Measurements from ENCODE around the gene ANXA4.
"Not testable (repeated sequence)": the region's sequence is repeated elsewhere in the genome, so short reads cannot be mapped to it uniquely, and the experiment has no call there.

The ANXA4 gene

DNA sequence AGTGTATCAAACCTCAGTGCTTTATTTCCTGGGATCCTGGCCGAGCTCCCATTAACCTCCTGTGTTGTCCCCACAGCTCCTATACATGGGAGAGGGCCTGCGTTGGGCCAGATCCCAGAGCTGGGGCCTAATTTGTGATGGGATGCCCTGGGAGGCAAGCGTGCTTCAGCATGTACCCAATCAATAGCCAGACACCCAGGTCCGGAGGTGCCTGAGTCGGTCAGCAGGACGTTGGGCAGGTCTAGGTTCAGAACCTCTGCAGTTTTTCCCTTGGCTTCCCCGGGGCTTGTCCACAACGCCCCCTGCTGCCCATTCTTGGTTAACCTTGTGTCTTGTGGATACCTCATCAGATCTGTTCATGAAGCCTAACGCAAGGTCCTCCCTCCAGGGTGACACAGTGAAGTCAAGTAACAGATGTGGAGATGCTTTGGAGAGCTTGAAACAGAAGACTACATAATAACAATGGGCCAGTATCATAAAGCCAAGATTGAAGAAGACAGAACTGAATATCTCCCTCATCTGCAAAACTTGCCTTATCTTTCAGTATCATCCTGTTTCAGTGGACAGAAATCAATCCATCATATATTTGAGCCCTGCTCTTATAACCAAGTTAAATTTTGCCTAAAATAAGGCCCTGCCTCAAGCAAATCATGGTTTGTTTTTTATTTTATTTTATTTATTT lies 27.3 kb upstream of the ANXA4 start:
- not testable (repeated sequence) for H3K4me3 Mint-ChIP-seq, H3K4me1 Mint-ChIP-seq, H3K9me3 Mint-ChIP-seq, H3K36me3 Mint-ChIP-seq, H3K27ac Mint-ChIP-seq
- ATAC-seq (ENCODE audit: low read depth) = peak; percentile 92
- DNase-seq (ENCODE audit: low spot score in 2 of 2) = peak; percentile 81 to 86
- H3K27me3 Mint-ChIP-seq = peaks cover 27% of the 10 kb centered on the region

DNA sequence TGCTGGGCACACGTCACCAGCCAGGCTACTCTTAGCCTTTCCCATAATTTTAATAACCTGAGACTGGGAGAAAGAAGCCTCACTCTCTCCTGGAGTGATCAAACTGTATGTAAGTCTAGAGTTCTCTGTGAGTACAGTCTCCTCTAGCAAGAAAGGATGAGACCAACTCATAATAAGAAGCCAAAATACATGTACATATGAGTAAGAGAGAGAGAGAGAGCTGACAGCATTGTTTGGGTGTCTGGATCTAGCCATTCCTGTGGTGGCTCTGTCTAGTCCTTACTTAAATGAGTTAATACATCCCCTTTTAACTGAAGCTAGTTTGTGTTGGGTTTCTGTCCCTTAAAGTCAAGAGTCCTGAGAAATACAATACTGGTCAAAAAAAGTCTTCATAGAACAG lies 26.0 kb upstream of the ANXA4 start:
- no peaks in the 10 kb centered on the region for H3K9me3 Mint-ChIP-seq
- H3K27ac Mint-ChIP-seq = no peak overlapping the region
- DNase-seq (ENCODE audit: low spot score in 2 of 2) (no peak), ATAC-seq (ENCODE audit: low read depth) (no peak)
- no peak overlapping the region for H3K4me3 Mint-ChIP-seq
- no peaks in the 10 kb centered on the region for H3K36me3 Mint-ChIP-seq
- peaks cover 26% of the 10 kb centered on the region for H3K27me3 Mint-ChIP-seq
- peaks cover 4% of the 10 kb centered on the region for H3K4me1 Mint-ChIP-seq

GRCh38 chr2:69716555-69717120 lies 25.3 kb upstream of the ANXA4 start:
- Mint-ChIP-seq H3K27ac (no peak overlapping the region), H3K4me1 (peaks cover 4% of the 10 kb centered on the region), H3K4me3 (no peak overlapping the region), H3K27me3 (peaks cover 25% of the 10 kb centered on the region), H3K36me3 (no peaks in the 10 kb centered on the region), H3K9me3 (no peaks in the 10 kb centered on the region)
- ATAC-seq (ENCODE audit: low read depth) (no peak), DNase-seq (ENCODE audit: low spot score in 2 of 2) (no peak)

- Mint-ChIP-seq H3K9me3 (no peaks in the 10 kb centered on the region), H3K4me3 (no peak overlapping the region), H3K27me3 (peaks cover 25% of the 10 kb centered on the region), H3K4me1 (peaks cover 4% of the 10 kb centered on the region), H3K36me3 (no peaks in the 10 kb centered on the region), H3K27ac (no peak overlapping the region)
- DNase-seq (ENCODE audit: low spot score in 2 of 2) (no peak), ATAC-seq (ENCODE audit: low read depth) (no peak)
Observed at GRCh38 chr2:69717186-69717585, 24.7 kb upstream of the ANXA4 start.

DNA sequence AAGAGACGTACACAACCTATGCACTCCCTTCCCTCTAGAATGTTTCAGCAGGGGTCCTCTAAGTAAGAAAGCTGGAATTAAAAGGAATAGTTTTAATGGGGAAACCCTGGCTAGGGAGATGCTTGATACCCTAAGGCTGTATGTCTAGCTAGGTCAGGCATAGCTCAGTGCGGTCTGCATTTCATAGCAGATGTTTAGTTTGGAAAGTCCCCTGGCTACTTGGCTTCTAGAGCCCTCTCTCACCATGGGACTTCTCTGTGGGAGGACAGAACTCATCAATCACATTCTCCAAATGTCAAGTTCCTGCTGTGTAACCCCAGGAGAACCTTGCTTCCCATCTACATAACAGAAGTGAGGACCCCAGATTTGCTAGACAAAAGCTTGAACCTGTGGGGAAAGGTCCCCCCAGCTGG lies 24.1 kb upstream of the ANXA4 start:
- peaks cover 4% of the 10 kb centered on the region for H3K4me1 Mint-ChIP-seq
- no peak for DNase-seq (ENCODE audit: low spot score in 2 of 2)
- peak; percentile 28 for ATAC-seq (ENCODE audit: low read depth)
- no peak overlapping the region for H3K4me3 Mint-ChIP-seq
- H3K9me3 Mint-ChIP-seq = no peaks in the 10 kb centered on the region
- H3K36me3 Mint-ChIP-seq = no peaks in the 10 kb centered on the region
- no peak overlapping the region for H3K27ac Mint-ChIP-seq
- peaks cover 25% of the 10 kb centered on the region for H3K27me3 Mint-ChIP-seq

DNA sequence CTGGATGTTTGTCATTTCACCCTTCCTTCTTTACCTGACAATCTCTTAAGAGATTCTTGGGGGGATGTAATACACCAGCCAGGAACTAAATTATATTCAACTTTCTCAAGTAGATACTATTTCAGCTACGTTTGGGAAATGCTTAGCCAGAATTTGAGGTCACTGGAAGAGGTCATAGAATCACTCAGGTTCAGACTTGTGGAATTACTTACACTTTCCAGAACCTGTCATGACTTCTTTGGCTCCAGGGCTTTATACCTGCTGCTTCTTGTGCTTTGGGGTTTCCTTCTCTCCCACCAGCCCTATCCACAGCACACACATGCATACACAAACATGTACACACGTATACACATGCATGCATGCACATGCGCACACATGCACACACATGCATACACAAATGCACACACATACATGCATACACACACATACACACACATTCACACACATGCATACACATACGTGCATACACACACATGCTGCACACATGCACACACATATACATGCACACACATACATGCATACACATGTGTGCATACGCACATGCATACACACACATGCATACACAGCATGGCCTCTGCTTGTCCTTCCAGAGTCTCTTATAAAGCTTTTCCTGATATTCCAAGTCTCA lies 23.5 kb upstream of the ANXA4 start:
- Mint-ChIP-seq H3K4me3 (no peak overlapping the region), H3K27me3 (peaks cover 25% of the 10 kb centered on the region), H3K4me1 (peaks cover 4% of the 10 kb centered on the region), H3K36me3 (no peaks in the 10 kb centered on the region), H3K9me3 (no peaks in the 10 kb centered on the region), H3K27ac (no peak overlapping the region)
- no peak for DNase-seq (ENCODE audit: low spot score in 2 of 2)
- no peak for ATAC-seq (ENCODE audit: low read depth)

- Mint-ChIP-seq H3K9me3 (no peaks in the 10 kb centered on the region), H3K4me3 (no peak overlapping the region), H3K36me3 (no peaks in the 10 kb centered on the region), H3K4me1 (no peaks in the 10 kb centered on the region), H3K27me3 (peaks cover 18% of the 10 kb centered on the region), H3K27ac (no peak overlapping the region)
- DNase-seq (ENCODE audit: low spot score in 2 of 2) (no peak), ATAC-seq (ENCODE audit: low read depth) (no peak)
Observed at GRCh38 chr2:69720404-69720803, 21.5 kb upstream of the ANXA4 start.

- Mint-ChIP-seq H3K4me1 (no peaks in the 10 kb centered on the region), H3K36me3 (no peaks in the 10 kb centered on the region), H3K4me3 (no peak overlapping the region), H3K27me3 (peaks cover 16% of the 10 kb centered on the region), H3K27ac (no peak overlapping the region), H3K9me3 (no peaks in the 10 kb centered on the region)
- ATAC-seq (ENCODE audit: low read depth) = no peak
- DNase-seq (ENCODE audit: low spot score in 2 of 2) = no peak
Observed at GRCh38 chr2:69721022-69721421, 20.9 kb upstream of the ANXA4 start.

DNA sequence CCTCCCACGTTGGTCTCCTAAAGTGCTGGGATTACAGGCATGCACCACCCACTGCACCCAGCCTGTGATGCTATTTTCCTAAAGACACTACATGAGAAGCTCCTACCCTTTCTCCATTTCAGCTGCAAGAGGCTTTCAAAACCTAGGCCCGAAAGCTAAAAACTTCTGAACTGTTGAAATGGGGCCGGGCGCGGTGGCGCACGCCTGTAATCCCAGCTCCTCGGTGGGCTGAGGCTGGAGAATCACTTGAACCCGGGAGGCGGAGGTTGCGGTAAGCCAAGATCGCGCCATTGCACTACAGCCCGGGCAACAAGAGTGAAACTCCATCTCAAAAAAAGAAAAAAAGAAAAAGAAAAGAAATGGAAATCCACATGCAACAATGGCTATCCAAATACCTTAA lies 18.1 kb upstream of the ANXA4 start:
- ATAC-seq (ENCODE audit: low read depth) (no peak), DNase-seq (ENCODE audit: low spot score in 2 of 2) (no peak)
- Mint-ChIP-seq H3K9me3 (no peaks in the 10 kb centered on the region), H3K27me3 (peaks cover under 1% of the 10 kb centered on the region), H3K27ac (no peak overlapping the region), H3K4me1 (no peaks in the 10 kb centered on the region), H3K36me3 (no peaks in the 10 kb centered on the region), H3K4me3 (no peak overlapping the region)

DNA sequence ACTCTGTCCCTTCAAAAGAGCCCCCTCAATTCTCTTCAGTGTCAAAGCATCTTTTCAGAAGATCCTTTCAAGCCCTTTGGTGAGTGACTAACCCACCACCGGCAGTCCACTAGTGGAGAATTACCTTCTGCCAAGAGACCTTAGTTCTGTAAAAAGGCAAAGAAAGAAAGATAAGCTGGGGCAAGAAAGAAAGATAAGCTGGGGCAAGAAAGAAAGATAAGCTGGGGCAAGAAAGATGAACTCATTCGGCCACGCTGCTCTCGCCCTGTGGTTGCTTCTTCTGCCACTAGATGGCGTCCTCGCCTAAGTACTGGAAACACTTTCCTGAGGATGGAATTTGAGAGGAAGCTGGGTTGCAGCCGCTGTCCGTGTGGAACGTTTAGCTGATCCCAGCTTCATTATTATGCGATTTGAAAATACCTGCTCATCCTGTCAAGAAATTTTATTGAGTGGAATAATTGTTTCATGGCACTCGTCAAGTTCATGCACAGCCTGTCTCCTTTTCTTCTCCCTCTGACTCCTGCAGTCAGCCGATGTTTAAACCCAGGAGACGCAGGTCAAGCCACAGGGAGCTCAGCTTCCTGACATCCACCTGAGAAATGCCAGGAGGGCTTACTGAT lies 17.3 kb upstream of the ANXA4 start:
- peak; percentile 88 for ATAC-seq (ENCODE audit: low read depth)

DNA sequence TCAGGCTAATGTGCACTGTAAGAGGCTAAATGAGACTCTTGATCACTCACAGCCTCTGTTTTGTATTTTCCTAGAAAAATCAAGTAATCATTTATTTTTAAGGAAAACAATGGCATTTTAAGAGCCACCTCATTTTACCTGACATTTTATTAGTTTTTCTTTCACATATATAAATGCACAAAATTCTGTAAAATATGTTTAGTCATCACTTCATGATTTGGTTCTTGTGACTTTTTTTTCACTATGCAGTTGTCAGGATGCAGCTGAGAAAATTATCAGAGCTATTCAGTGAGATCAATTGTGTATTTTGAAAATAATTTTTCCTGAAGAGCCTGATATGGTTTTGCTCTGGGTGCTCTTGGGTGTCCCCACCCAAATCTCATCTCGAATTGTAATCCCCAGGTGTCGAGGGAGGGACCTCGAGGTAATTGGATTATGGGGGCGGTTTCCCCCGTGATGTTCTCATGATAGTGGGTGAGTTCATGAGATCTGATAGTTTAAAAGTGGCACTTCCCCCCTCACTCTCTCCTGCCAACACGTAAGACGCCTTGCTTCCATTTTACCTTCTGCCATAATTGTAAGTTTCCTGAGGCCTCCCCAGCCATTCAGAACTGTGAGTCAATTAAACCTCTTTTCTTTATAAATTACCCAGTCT lies 16.1 kb upstream of the ANXA4 start:
- H3K27me3 Mint-ChIP-seq = no peaks in the 10 kb centered on the region
- no peak overlapping the region for H3K4me3 Mint-ChIP-seq
- no peaks in the 10 kb centered on the region for H3K9me3 Mint-ChIP-seq
- DNase-seq (ENCODE audit: low spot score in 2 of 2) = no peak
- no peak for ATAC-seq (ENCODE audit: low read depth)
- H3K36me3 Mint-ChIP-seq = no peaks in the 10 kb centered on the region
- peaks cover 4% of the 10 kb centered on the region for H3K4me1 Mint-ChIP-seq
- no peak overlapping the region for H3K27ac Mint-ChIP-seq

More for the DNA sequence above, 17.3 kb upstream of the ANXA4 start:
- Mint-ChIP-seq H3K27me3 (no peaks in the 10 kb centered on the region), H3K4me1 (no peaks in the 10 kb centered on the region), H3K4me3 (peak overlapping the region; percentile 48), H3K36me3 (no peaks in the 10 kb centered on the region), H3K9me3 (no peaks in the 10 kb centered on the region), H3K27ac (no peak overlapping the region)
- DNase-seq (ENCODE audit: low spot score in 2 of 2) = peak; percentile 86 to 90

GRCh38 chr2:69729266-69729665 lies 12.7 kb upstream of the ANXA4 start:
- no peak for ATAC-seq (ENCODE audit: low read depth)

DNA sequence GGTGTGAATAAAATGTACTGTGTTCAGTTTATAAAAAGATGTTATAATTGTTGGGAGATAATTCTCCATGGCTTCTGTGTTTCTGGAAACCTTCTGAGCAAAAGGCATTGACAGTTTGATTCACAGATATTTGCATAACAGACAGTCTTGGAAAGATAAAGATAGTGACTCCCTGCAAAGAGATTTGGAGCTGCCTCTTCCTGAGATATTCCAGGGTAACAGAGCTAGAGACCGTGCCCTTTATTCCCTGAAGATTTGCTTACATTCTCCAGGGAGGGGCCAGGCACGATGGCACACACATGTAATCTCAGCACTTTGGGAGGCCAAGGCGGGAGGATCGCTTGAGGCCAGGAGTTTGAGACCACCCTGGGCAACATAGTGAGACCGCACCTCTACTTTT lies 12.2 kb upstream of the ANXA4 start:
- no peaks in the 10 kb centered on the region for H3K27me3 Mint-ChIP-seq
- peaks cover 21% of the 10 kb centered on the region for H3K4me1 Mint-ChIP-seq
- H3K27ac Mint-ChIP-seq = no peak overlapping the region
- no peaks in the 10 kb centered on the region for H3K9me3 Mint-ChIP-seq
- H3K4me3 Mint-ChIP-seq = no peak overlapping the region
- no peak for ATAC-seq (ENCODE audit: low read depth)
- H3K36me3 Mint-ChIP-seq = no peaks in the 10 kb centered on the region
- no peak for DNase-seq (ENCODE audit: low spot score in 2 of 2)

More at GRCh38 chr2:69729266-69729665, 12.7 kb upstream of the ANXA4 start:
- no peak overlapping the region for H3K27ac Mint-ChIP-seq
- no peak overlapping the region for H3K4me3 Mint-ChIP-seq
- no peaks in the 10 kb centered on the region for H3K36me3 Mint-ChIP-seq
- H3K4me1 Mint-ChIP-seq = peaks cover 19% of the 10 kb centered on the region
- no peaks in the 10 kb centered on the region for H3K9me3 Mint-ChIP-seq
- no peaks in the 10 kb centered on the region for H3K27me3 Mint-ChIP-seq
- DNase-seq (ENCODE audit: low spot score in 2 of 2) = no peak

Measured in memory B cell (primary cell).